Nucleus accumbens (tissue), 56 donors: ENCODE results near the gene MAST3.

Experiments
- DNase-seq, 56 donors: peaks; one replicate each; lab custom pipeline; 2025; lab: John Stamatoyannopoulos, UW

MAST3 gene

DNA sequence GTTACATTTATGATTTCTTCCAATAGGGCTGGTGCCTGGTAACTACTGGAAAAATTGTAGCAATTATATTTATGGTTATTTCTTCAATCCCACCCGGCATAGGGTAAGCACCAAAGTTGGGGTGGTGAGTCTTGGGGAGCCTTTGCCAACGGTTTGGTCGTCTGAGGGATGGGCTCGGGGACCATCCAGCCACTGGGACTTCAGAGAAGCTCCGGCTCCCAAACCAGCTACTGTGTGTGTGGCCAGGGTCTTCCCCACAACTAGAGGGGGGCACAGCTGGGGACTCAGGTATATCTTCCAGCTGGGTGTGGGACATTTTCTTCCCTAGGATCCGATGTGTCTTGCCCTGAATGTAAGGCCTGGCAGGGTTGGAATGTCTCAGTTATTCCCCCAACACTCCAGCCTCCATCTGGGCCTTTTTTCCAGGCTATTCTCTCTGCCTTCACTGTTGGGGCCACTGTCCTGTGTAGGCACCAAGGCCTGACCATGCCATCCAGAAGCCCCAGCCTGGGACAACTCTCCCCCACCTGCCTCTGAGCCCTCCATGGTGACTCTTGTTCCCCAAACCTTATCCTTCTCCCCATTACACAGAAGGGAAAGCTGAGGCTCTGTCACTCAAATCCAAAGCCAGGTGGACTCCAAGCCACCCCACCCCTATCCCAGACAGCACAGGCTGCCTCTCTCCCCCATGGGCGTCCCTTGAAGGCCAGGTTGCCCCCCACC, 74.9 kb downstream of the MAST3 start:
- no peak for DNase-seq

GRCh38 chr19:18173054-18173571, 75.5 kb downstream of the MAST3 start:
- peak in 5 of 56 donors; percentile 5 to 42 (median 11) for DNase-seq

GRCh38 chr19:18173572-18174288, 76.2 kb downstream of the MAST3 start, which contains the start of gene IFI30:
Gene IFI30 (plus strand): TSS chr19:18173813. CDS start chr19:18173842, 29 bp downstream.
- peak in 14 of 56 donors; percentile 16 to 58 (median 32) for DNase-seq

DNA sequence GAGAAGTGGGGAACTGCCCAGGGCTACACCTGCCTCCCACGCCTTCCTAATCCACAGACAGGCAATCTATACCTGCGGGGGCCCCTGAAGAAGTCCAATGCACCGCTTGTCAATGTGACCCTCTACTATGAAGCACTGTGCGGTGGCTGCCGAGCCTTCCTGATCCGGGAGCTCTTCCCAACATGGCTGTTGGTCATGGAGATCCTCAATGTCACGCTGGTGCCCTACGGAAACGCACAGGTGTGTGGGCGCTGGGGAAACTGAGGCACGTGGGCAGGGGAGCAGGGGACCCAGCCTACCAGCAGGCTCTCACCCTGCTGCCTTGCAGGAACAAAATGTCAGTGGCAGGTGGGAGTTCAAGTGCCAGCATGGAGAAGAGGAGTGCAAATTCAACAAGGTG, 77.4 kb downstream of the MAST3 start:
- DNase-seq = no peak

DNA sequence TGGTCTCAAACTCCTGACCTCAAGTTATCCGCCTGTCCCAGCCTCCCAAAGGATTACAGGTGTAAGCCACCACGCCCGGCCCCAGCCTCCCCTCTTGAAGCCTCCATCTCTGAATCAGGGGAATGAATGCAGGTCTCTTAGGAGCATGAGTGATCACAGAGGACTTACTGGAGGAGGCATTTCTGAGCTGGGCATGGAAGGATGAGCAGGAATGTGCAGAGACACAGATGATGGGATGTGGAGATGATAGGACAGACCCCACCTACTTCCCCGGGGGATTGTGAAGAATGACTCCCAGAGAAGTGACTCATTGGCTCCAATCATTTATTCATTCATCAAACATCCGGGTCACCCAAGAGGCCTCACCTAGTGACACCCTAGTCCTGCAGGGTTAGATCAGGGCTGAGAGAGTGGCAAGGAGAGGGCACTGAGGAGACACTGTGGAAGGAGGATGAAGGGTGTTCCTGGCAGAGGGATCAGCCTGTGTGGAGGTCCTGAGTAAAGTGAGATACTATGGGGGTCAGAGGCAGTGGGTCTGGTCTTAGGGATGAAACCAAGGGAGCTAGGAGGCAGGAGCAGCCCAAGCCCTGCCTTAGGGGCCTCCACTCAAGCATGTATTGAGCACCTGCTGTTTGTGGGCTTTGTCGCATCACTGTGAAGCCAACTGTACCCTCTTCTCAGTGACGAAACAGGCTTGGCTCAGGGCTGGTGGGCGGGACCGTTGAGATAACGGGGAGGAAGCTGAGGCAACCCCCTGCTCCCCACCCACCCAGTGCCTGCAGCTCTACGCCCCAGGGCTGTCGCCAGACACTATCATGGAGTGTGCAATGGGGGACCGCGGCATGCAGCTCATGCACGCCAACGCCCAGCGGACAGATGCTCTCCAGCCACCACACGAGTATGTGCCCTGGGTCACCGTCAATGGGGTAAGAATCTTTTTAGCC, 79.1 kb downstream of the MAST3 start:
- no peak for DNase-seq

DNA sequence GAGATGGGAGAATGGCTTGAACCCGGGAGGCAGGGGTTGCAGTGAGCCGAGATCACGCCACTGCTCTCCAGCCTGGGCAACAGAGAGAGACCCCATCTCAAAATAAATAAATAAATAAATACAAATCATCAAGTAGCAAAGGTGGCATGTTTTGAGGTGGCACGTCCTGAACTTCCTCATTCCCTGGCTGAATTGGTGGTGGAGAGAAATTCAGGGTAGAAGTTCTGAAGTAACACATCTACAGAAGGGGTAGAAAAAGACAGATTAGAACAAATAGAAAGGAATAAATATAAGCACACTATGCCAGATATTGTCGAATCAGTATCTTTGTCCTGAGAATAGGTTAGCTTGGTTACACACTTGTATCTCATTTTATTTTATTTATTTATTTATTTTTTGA, 82.4 kb downstream of the MAST3 start:
- DNase-seq = no peak

DNA sequence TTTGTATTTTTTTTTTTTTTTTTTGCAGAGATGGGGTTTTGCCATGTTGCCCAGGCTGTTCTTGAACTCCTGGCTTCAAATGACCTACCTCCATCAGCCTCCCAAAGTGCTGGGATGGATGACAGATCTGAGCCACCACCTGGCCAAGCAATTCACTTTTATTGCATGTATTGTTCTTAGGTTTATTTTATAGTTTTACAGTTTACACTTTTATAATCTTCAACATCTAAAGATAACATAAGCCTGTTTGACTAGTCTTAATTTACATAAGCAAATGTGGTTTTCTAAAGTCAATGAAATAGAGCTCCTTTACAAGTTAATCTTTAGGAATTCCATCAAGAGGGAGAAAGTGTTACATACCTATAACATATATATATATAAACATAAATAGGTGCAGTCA, 86.0 kb downstream of the MAST3 start:
- DNase-seq = no peak

GRCh38 chr19:18185538-18185937, 88.0 kb downstream of the MAST3 start:
- no peak for DNase-seq

DNA sequence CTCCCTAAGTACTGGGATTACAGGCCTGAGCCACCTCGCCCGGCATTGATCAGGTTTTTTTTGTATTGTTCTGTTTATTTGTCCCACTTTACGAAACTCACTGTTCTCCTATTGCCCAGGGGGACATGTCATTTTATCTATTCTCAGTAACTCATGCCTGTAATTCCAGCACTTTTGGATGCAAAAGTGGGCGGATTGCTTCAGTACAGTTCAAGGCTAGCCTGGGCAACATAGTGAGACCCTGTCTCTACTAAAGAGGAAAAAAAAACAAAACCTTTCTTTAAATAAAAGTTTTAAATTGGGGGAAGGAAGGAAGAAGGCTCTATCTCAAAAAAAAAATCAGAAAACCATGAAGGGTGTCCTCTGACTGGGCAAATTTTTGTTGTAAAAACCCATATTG, 92.7 kb downstream of the MAST3 start:
- no peak for DNase-seq

DNA sequence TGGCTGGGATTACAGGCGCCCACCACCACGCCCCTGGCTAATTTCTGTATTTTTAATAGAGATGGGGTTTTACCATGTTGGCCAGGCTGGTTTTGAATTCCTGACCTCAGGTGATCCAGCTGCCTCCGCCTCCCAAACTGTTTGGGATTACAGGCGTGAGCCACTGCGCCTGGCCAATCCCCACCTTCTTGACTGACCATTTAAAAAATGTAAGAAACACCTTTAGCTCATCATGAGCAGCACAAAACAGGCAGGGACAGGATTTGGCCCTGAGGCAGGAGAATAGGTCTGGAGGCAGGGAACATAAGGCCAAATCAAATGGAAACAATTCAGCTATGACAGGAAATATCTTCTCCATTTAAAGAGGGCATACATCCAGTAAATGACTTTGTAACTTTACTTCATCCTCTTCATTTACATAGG, 94.1 kb downstream of the MAST3 start:
- DNase-seq = peak in 1 of 56 donors; percentile 11

GRCh38 chr19:18192673-18193387, 95.3 kb downstream of the MAST3 start, which contains the start of gene MPV17L2:
Gene MPV17L2 (plus strand): TSS chr19:18193218. CDS start chr19:18193282, 64 bp downstream.
- peak; percentile 86 to 100 (median 100) for DNase-seq

DNA sequence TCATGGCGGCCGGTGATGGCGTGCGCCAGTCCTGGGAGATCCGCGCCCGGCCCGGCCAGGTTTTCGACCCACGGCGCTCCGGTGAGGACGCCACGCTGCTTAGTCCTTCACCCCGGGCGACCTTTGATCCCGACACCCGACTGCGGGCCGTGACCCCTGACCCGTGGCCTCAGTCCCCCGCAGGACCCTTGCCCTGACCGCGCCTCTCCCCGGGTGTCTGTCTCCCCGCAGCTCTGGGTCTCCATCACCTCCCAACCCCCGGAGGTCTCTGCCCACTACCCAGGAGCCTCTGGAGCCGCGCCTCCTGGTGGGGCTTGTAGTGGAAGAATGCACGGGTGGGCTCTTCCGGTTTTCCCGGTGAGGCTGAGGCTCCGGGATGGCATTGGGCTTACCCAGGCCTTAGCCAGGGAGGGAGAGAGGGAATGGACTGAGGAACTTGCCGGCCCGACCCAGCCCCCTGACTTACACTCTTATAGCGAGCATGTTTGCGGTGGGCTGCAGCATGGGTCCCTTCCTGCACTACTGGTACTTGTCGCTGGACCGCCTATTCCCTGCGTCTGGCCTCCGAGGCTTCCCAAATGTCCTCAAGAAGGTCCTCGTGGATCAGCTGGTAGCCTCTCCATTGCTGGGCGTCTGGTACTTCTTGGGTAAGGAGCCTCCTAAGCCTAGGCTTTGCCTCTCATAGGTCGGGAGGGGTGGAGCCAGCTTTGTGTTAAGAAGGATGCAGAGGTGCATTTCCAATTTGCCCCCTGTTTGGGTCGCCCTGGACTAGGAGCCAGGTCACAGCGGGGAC, 96.0 kb downstream of the MAST3 start:
- DNase-seq = peak in 2 of 56 donors; percentile 48 to 68

DNA sequence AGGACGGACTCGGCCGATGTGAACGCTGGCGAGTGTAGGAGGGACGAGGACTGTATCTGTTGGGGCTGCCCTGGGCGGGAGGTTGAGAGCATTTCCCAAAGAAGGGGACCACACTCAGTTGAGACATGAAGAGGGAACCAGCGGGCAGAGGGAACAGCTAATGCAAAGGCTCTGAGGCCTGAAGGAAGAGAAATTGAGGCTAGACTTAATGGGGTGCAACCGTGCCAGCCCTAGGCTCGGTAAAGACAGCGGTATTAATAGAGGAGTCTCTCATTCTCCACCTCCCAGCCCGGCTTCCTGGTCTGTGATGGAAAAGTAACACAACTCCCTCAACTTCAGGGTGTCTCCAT, 96.6 kb downstream of the MAST3 start:
- DNase-seq = no peak

GRCh38 chr19:18194554-18195238, 97.1 kb downstream of the MAST3 start:
- DNase-seq = peak in 7 of 56 donors; percentile 10 to 34 (median 13)

DNA sequence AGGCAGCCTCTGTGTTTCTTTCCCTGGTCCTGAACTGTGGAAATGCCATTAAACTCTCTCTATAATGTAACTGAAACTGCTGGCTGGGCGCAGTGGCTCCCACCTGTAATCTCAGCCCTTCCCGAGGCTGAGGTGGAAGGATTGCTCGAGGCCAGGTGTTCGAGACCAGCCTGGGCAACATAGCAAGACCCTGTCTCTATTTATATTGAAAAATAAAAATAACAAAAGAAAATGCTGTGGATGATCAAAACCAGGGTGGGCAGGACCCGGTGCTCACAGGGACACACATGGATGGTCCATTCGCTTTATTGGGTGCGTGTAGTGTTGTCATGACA, 98.9 kb downstream of the MAST3 start:
- DNase-seq = no peak

DNA sequence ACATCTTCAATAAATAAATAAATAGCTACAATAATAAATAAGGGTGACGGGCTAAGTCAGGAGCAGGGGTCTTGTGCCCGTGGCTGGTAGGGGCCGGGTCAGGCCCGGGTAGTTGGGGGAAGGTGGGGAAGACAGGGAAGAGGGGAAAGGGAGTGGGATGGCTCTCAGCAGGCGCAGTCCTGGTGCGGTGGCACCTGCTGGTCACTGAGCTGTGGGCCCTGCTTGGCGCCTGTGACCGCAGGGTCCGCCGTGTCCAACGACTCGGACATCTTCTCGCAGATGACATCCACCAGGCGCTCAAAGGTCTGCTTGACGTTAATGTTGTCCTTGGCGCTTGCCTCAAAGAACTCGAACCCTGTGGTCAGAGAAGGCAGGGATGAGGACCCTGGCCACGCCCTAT, 99.7 kb downstream of the MAST3 start:
- no peak for DNase-seq

GRCh38 chr19:18197941-18198340, 100.4 kb downstream of the MAST3 start:
- no peak for DNase-seq

DNA sequence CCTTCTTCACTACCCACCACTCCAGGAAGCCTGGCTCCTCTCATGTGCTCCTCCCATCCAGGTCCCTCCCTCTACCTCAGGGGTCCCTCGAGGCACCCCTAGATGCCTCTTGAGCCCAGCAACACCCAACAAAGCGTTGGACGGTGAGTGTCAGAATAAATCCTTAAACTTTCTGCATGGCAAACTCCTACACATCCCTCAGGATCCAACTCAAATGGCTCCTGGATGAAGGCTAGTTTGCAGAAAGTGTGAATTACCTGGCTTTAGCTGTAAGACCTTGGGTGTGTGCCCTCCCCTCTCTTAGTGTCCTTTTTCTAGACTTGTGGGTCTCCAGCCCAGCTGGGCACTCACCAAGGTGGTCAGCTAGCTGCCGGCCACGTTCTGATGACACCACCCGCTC, 100.8 kb downstream of the MAST3 start:
- no peak for DNase-seq
